Measurements from ENCODE around the gene FAM234A.
"Not testable (repeated sequence)": the region's sequence is repeated elsewhere in the genome, so short reads cannot be mapped to it uniquely, and the experiment has no call there.

Gene FAM234A

GRCh38 chr16:230351-230750 lies 4.3 kb upstream of the FAM234A start:
- not testable (repeated sequence) for DNase-seq (ENCODE audit: low spot score)

- DNase-seq (ENCODE audit: low spot score), result no peak
These were observed 3.7 kb upstream of the FAM234A start for GRCh38 chr16:230949-231348.

GRCh38 chr16:239948-240277 lies 5.3 kb downstream of the FAM234A start:
- no peak for DNase-seq (ENCODE audit: low spot score)

GRCh38 chr16:240559-240958 lies 5.9 kb downstream of the FAM234A start:
- no peak for DNase-seq (ENCODE audit: low spot score)

GRCh38 chr16:242281-242680 lies 7.7 kb downstream of the FAM234A start:
- no peak for DNase-seq (ENCODE audit: low spot score)

GRCh38 chr16:243348-243747 lies 8.7 kb downstream of the FAM234A start:
- DNase-seq (ENCODE audit: low spot score), result no peak

GRCh38 chr16:245105-245504 lies 10.5 kb downstream of the FAM234A start:
- no peak for DNase-seq (ENCODE audit: low spot score)

- DNase-seq (ENCODE audit: low spot score), result no peak
These were observed 12.4 kb downstream of the FAM234A start for GRCh38 chr16:247027-247426.

- no peak for DNase-seq (ENCODE audit: low spot score)
These were observed 14.8 kb downstream of the FAM234A start for GRCh38 chr16:249431-249830.

GRCh38 chr16:252366-253337 lies 18.0 kb downstream of the FAM234A start:
- DNase-seq (ENCODE audit: low spot score), result no peak

- DNase-seq (ENCODE audit: low spot score), result no peak
These were observed 19.2 kb downstream of the FAM234A start for GRCh38 chr16:253833-254232.

GRCh38 chr16:254461-254860 lies 19.8 kb downstream of the FAM234A start:
- DNase-seq (ENCODE audit: low spot score), result no peak

GRCh38 chr16:255183-255582 lies 20.6 kb downstream of the FAM234A start:
- no peak for DNase-seq (ENCODE audit: low spot score)

GRCh38 chr16:258091-258490 lies 23.5 kb downstream of the FAM234A start:
- DNase-seq (ENCODE audit: low spot score), result not testable (repeated sequence)

GRCh38 chr16:259226-259625 lies 24.6 kb downstream of the FAM234A start:
- no peak for DNase-seq (ENCODE audit: low spot score)

GRCh38 chr16:259814-260253 lies 25.2 kb downstream of the FAM234A start:
- no peak for DNase-seq (ENCODE audit: low spot score)

GRCh38 chr16:260326-260725 lies 25.7 kb downstream of the FAM234A start:
- no peak for DNase-seq (ENCODE audit: low spot score)

- DNase-seq (ENCODE audit: low spot score), result no peak
These were observed 26.5 kb downstream of the FAM234A start for GRCh38 chr16:261031-261691.

- no peak for DNase-seq (ENCODE audit: low spot score)
These were observed 27.6 kb downstream of the FAM234A start for GRCh38 chr16:262121-262745.

GRCh38 chr16:263182-263774 lies 28.7 kb downstream of the FAM234A start:
- DNase-seq (ENCODE audit: low spot score), result no peak

- no peak for DNase-seq (ENCODE audit: low spot score)
These were observed 29.3 kb downstream of the FAM234A start for GRCh38 chr16:263944-264343.

GRCh38 chr16:264440-264951 lies 29.9 kb downstream of the FAM234A start:
- no peak for DNase-seq (ENCODE audit: low spot score)
